Panc1 (cell line): ENCODE results near the gene DENND1C. TPM values are rescaled to one million over a fixed set of nuclear protein-coding genes. Genes with fewer than 3 reads are reported as not detected.

Experiments
- ATAC-seq: fragments of 200-7000 bp; cut with Tn5 transposase; 2 replicates; pipeline ENCODE4 v1.9.1; 2020; ENCODE audit warnings: mild to moderate bottlenecking, moderate library complexity
- BruUV-seq: library from RNA; stranded (reverse); fragments of 400-500 nt; replicated peaks from 2 replicates; lab custom pipeline; 2021; lab: Mats Ljungman, UMichigan
- CTCF ChIA-PET: fragments of 300-600 bp; sonication (Branson Sonifier 250); formaldehyde crosslinking; loops from one replicate; lab custom pipeline; 2022; ENCODE audit warnings: antibody characterized with exemption; lab: Charles Lee
- POLR2A ChIA-PET: fragments of 300-600 bp; sonication (Branson Sonifier 250); formaldehyde crosslinking; loops from one replicate; lab custom pipeline; 2022; ENCODE audit warnings: antibody characterized with exemption; lab: Charles Lee
- DNase-seq: peaks from one replicate; pipeline ENCODE4 v3.0.0-alpha.2; 2010; ENCODE audit warnings: low read depth, low spot score
- H3K27ac ChIP-seq: 2 replicates; pipeline ENCODE4 v1.5.1; 2011; ENCODE audit warnings: mild to moderate bottlenecking, low read length, inconsistent platforms
- H3K27me3 ChIP-seq: fragments of 200-500 bp; sonication (Bioruptor generic); 2 replicates; pipeline ENCODE4 v1.6.0; 2014; ENCODE audit warnings: low read length, inconsistent platforms; ENCODE audit not compliant: control insufficient read depth, insufficient read depth
- H3K36me3 ChIP-seq: fragments of 200-500 bp; sonication (Bioruptor generic); 2 replicates; pipeline ENCODE4 v1.5.1; 2014; ENCODE audit warnings: inconsistent platforms, mild to moderate bottlenecking, low read length, moderate library complexity; ENCODE audit not compliant: control insufficient read depth, insufficient read depth
- H3K4me1 ChIP-seq: 2 replicates; pipeline ENCODE4 v1.5.1; 2011; ENCODE audit warnings: inconsistent platforms, mild to moderate bottlenecking, low read length, moderate library complexity; ENCODE audit not compliant: control insufficient read depth, insufficient read depth
- H3K4me3 ChIP-seq, 2 experiments: 2 replicates each; pipeline ENCODE4 v1.5.1; 2011 to 2012; ENCODE audit warnings: low read depth in 2 of 2, low read length in 2 of 2, mild to moderate bottlenecking in 2 of 2, inconsistent platforms in 1 of 2, moderate library complexity in 1 of 2
- H3K9me3 ChIP-seq: fragments of 200-500 bp; sonication (Bioruptor generic); 2 replicates; pipeline ENCODE4 v1.5.1; 2014; ENCODE audit warnings: low read depth, mild to moderate bottlenecking, inconsistent platforms, low read length, moderate library complexity; ENCODE audit not compliant: control insufficient read depth, insufficient read depth
- POLR2AphosphoS5 ChIP-seq: IDR thresholded peaks from 2 replicates; pipeline ENCODE4 v1.6.1; 2012; ENCODE audit warnings: mild to moderate bottlenecking, low read depth, low read length, moderate library complexity
- SIN3A ChIP-seq: IDR thresholded peaks from 2 replicates; pipeline ENCODE4 v1.6.1; 2012; ENCODE audit warnings: low read depth, mild to moderate bottlenecking, low read length, moderate library complexity, borderline replicate concordance; ENCODE audit not compliant: insufficient read depth
- TCF7L2 ChIP-seq: IDR thresholded peaks from 2 replicates; pipeline ENCODE4 v1.6.1; 2011; ENCODE audit warnings: mild to moderate bottlenecking, low read depth, low read length, inconsistent platforms
- in situ Hi-C: cut with HindIII; loops from 2 replicates; pipeline ENCODE4 v1.10.0; 2016; ENCODE audit warnings: low sequenced_read_pairs, low pct_unique_long_range_greater_than_20kb
- intact Hi-C: fragments of 100-400 bp; cut with micrococcal nuclease; formaldehyde crosslinking; loops from one replicate; pipeline ENCODE4 v1.10.0; 2022; ENCODE audit not compliant: unreplicated experiment
- total RNA-seq: library from RNA; stranded (reverse); gene quantifications from one replicate; pipeline ENCODE4 v1.2.1, GENCODE V29; 2021; ENCODE audit not compliant: unreplicated experiment
- TF ChIP-seq, protein P1 (sequence below): fragments of 450-650 bp; IDR thresholded peaks from 2 replicates; pipeline ENCODE4 v1.5.1; 2017; ENCODE audit warnings: mild to moderate bottlenecking
- TF ChIP-seq, protein P2 (sequence below), 2 experiments: IDR thresholded peaks; 2 replicates each; pipeline ENCODE4 v1.6.1; 2011 to 2012; ENCODE audit warnings: low read depth in 2 of 2, control low read depth in 1 of 2, low read length in 1 of 2, mild to moderate bottlenecking in 1 of 2, moderate library complexity in 1 of 2; ENCODE audit not compliant: insufficient read depth in 1 of 2

Gene DENND1C
- total RNA-seq, 1 experiment from 2014 or later = 0.39 TPM

DNA sequence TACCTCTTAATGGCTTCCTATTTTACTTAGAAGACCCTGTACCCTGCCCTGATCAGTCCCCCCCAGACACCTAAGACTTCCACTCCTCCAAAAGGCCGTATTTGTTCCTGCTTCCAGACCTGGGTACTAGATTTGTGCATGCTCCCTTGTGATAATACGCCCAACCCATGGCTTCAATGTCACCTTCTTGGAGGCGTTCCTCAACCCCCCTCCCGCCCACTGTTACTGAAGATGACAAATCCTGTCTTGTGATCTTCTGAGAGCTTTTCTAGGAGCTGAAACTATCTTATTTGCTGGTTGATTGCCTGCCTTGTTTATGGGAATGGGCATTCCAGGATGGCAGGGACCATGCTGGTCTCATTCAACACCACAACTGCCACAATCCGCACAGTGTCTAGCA, 31.4 kb downstream of the DENND1C start:
- no peak overlapping the region for H3K27ac ChIP-seq
- BruUV-seq = no TSS peak
- ATAC-seq = no peak
- no peaks in the 10 kb centered on the region for H3K36me3 ChIP-seq
- no peaks in the 10 kb centered on the region for H3K9me3 ChIP-seq
- TF ChIP-seq POLR2AphosphoS5 = no peak
- TF ChIP-seq, protein P1, sequence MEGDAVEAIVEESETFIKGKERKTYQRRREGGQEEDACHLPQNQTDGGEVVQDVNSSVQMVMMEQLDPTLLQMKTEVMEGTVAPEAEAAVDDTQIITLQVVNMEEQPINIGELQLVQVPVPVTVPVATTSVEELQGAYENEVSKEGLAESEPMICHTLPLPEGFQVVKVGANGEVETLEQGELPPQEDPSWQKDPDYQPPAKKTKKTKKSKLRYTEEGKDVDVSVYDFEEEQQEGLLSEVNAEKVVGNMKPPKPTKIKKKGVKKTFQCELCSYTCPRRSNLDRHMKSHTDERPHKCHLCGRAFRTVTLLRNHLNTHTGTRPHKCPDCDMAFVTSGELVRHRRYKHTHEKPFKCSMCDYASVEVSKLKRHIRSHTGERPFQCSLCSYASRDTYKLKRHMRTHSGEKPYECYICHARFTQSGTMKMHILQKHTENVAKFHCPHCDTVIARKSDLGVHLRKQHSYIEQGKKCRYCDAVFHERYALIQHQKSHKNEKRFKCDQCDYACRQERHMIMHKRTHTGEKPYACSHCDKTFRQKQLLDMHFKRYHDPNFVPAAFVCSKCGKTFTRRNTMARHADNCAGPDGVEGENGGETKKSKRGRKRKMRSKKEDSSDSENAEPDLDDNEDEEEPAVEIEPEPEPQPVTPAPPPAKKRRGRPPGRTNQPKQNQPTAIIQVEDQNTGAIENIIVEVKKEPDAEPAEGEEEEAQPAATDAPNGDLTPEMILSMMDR = no peak
- TF ChIP-seq SIN3A = no peak
- TF ChIP-seq TCF7L2 = no peak
- TF ChIP-seq, protein P2, sequence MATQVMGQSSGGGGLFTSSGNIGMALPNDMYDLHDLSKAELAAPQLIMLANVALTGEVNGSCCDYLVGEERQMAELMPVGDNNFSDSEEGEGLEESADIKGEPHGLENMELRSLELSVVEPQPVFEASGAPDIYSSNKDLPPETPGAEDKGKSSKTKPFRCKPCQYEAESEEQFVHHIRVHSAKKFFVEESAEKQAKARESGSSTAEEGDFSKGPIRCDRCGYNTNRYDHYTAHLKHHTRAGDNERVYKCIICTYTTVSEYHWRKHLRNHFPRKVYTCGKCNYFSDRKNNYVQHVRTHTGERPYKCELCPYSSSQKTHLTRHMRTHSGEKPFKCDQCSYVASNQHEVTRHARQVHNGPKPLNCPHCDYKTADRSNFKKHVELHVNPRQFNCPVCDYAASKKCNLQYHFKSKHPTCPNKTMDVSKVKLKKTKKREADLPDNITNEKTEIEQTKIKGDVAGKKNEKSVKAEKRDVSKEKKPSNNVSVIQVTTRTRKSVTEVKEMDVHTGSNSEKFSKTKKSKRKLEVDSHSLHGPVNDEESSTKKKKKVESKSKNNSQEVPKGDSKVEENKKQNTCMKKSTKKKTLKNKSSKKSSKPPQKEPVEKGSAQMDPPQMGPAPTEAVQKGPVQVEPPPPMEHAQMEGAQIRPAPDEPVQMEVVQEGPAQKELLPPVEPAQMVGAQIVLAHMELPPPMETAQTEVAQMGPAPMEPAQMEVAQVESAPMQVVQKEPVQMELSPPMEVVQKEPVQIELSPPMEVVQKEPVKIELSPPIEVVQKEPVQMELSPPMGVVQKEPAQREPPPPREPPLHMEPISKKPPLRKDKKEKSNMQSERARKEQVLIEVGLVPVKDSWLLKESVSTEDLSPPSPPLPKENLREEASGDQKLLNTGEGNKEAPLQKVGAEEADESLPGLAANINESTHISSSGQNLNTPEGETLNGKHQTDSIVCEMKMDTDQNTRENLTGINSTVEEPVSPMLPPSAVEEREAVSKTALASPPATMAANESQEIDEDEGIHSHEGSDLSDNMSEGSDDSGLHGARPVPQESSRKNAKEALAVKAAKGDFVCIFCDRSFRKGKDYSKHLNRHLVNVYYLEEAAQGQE (IDR thresholded peaks at IDR 0.05; ENCODE audit: insufficient read depth in 1 of 2, low read depth in 2 of 2, low read length in 1 of 2) = no peak
- in situ Hi-C loops = no loop called here
- intact Hi-C loops = no loop called here
- DNase-seq = no peak
- no peak overlapping the region for H3K4me3 ChIP-seq
- no peaks in the 10 kb centered on the region for H3K27me3 ChIP-seq
- H3K4me1 ChIP-seq = no peaks in the 10 kb centered on the region
- ChIA-PET POLR2A (no interaction called here), CTCF (no interaction called here)

DNA sequence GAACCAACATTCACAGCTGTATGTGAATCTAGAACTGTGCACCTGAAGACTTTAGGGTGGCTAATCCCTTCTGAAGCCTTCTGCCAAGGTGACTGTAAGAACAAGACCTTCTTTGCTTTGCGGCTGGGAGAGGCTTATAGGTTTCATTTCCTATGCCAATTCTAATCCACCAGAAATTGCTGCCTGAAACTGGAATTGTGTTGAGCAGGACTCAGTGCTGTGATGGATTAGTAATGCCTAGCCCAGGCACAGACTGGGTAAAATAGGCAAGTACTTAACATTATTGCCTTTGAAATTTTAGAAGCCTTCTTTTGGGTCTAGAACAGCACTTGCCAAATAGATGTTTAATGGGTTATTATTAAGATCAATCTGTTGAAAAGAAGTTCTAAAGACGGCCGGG, 33.5 kb downstream of the DENND1C start:
- no TSS peak for BruUV-seq
- H3K36me3 ChIP-seq = no peaks in the 10 kb centered on the region
- ATAC-seq = no peak
- no peaks in the 10 kb centered on the region for H3K9me3 ChIP-seq
- H3K27ac ChIP-seq = no peak overlapping the region
- H3K4me1 ChIP-seq = no peaks in the 10 kb centered on the region
- in situ Hi-C loops = no loop called here
- DNase-seq = no peak
- CTCF ChIA-PET = no interaction called here
- no peak overlapping the region for H3K4me3 ChIP-seq
- TF ChIP-seq TCF7L2 (no peak), POLR2AphosphoS5 (no peak), SIN3A (no peak)
- TF ChIP-seq, protein P2 (IDR thresholded peaks at IDR 0.05; ENCODE audit: insufficient read depth in 1 of 2, low read depth in 2 of 2, low read length in 1 of 2) = no peak
- TF ChIP-seq, protein P1 = no peak
- POLR2A ChIA-PET = no interaction called here
- intact Hi-C loops = no loop called here
- H3K27me3 ChIP-seq = no peaks in the 10 kb centered on the region
